GM06990 (cell line): Measurements from ENCODE around the gene HERC2.

Experiments used
- DNase-seq: peaks from one replicate; pipeline ENCODE4 v3.0.0-alpha.2; 2011; ENCODE audit not compliant: insufficient read length; ENCODE audit errors: extremely low read depth
- H3K27me3 ChIP-seq: replicated peaks from 2 replicates; pipeline ENCODE4 v1.6.0; 2011; ENCODE audit warnings: low read length; ENCODE audit not compliant: control insufficient read depth, insufficient read depth
- H3K36me3 ChIP-seq: 2 replicates; pipeline ENCODE4 v1.5.1; 2011; ENCODE audit warnings: low read length; ENCODE audit not compliant: control insufficient read depth, insufficient read depth
- H3K4me3 ChIP-seq: replicated peaks from 2 replicates; pipeline ENCODE4 v1.5.1; 2011; ENCODE audit warnings: low read depth, mild to moderate bottlenecking, control low read depth, low read length
- TF ChIP-seq, protein P1 (sequence below): IDR thresholded peaks from 2 replicates; pipeline ENCODE4 v1.5.1; 2011; ENCODE audit warnings: low read length, control low read depth, mild to moderate bottlenecking, inconsistent platforms; ENCODE audit not compliant: insufficient read depth, poor library complexity, severe bottlenecking

The HERC2 gene

DNA sequence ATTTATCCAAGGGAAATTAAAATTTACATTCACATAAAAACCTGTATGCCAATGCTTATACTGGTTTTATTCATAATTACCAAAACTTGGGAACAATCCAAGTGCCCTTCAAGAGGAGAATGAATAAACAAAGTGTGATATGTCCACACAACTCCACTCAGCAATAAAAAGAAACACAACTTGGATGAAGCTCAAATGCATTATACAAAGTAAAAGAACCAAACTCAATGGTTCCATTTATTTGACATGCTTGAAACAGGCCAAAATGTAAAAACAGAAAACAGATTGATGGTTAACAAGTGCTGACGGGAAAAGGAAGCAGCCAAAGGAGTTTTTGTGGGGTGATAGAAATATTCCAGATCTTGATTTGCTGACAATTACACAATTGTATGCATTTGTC, 246.4 kb downstream of the HERC2 start:
- H3K36me3 ChIP-seq = no peaks in the 10 kb centered on the region
- TF ChIP-seq, protein P1, sequence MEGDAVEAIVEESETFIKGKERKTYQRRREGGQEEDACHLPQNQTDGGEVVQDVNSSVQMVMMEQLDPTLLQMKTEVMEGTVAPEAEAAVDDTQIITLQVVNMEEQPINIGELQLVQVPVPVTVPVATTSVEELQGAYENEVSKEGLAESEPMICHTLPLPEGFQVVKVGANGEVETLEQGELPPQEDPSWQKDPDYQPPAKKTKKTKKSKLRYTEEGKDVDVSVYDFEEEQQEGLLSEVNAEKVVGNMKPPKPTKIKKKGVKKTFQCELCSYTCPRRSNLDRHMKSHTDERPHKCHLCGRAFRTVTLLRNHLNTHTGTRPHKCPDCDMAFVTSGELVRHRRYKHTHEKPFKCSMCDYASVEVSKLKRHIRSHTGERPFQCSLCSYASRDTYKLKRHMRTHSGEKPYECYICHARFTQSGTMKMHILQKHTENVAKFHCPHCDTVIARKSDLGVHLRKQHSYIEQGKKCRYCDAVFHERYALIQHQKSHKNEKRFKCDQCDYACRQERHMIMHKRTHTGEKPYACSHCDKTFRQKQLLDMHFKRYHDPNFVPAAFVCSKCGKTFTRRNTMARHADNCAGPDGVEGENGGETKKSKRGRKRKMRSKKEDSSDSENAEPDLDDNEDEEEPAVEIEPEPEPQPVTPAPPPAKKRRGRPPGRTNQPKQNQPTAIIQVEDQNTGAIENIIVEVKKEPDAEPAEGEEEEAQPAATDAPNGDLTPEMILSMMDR = no peak
- H3K27me3 ChIP-seq = no peaks in the 10 kb centered on the region
- H3K4me3 ChIP-seq = no peak overlapping the region
- DNase-seq = no peak

DNA sequence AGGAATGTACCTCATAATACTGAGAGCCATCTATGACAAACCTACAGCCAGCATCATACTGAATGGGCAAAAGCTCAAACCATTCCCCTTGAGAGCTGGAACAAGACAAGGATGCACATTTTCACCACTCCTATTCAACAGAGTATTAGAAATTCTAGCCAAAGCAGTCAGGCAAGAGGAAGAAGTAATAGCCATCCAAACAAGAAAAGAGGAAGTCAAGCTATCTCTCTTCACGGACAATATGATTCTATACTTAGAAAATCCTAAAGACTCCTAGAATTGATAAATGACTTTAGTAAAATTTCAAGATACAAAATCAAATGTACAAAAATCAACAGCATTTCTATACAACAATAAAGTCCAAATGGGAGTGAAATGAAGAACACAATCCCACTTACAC, 253.0 kb downstream of the HERC2 start:
- TF ChIP-seq, protein P1 = no peak
- Histone ChIP-seq H3K27me3 (no peaks in the 10 kb centered on the region), H3K36me3 (no peaks in the 10 kb centered on the region), H3K4me3 (no peak overlapping the region)
- no peak for DNase-seq

DNA sequence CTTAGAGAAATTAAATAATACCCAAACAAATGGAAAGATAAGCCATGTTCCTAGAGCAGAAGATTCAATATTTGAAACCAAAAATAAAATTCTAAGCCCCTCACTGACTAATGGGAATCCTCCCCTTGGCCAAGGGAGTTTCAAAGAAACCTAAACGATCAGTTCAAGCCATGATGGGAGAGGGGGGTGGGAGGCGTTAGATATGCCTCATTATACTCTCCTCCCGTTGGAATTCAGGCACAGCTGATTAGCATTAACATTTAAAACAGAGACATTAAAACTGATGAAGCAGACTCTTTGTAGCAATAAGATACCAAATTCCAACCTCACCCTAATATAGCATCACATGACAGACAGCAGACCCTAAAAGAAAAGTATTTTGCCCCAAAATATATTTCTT, 255.7 kb downstream of the HERC2 start:
- Histone ChIP-seq H3K36me3 (no peaks in the 10 kb centered on the region), H3K27me3 (no peaks in the 10 kb centered on the region), H3K4me3 (no peak overlapping the region)
- no peak for DNase-seq
- TF ChIP-seq, protein P1 = no peak
